Stimulated activated CD4-positive, alpha-beta T cell treated with anti-CD3 and anti-CD28 coated beads, Interleukin-2, amount 100 ng/mL, for 24 hours (primary cell): ENCODE results near the gene SNX30.

Experiments
- DNase-seq, 2 donors: peaks; one replicate each; pipeline ENCODE4 v3.0.0-alpha.2; 2020

The SNX30 gene

DNA sequence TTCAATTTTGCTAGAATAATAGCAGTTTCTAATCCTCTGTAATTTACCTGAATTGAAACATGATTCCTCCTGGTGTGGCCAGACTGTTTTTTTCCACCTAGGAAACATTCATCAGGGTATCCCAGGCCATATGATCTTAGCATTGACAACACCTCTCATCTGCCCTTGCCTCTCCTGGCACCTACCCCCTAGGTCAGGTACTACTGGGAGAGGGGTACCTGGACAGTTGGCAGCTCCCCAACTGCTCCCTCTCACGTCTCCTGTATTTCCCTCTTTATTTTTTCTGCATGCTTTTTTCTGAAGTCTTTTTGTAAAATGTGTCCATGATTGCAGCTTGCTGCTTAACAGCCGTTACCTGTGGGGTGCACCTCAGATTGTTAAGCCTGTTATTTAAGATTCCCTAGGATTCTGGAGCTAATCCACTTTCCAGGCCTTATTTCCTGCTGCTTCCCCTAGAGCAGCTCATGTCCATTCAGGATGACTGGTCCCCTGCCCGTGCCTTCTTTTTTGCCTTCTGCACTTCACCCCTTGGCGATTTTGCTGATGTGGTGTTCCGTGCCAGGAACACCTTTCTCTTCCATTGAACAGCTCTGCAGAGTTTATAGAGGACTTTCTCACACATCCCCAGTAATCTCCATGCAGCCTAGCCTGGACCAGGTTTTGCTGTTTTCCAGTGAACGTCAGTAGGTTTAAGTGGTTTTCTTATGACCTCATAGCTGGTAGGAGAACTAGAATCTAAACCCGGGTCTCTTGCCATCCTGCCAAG is 33.6 kb downstream of the SNX30 start:
- no peak for DNase-seq

DNA sequence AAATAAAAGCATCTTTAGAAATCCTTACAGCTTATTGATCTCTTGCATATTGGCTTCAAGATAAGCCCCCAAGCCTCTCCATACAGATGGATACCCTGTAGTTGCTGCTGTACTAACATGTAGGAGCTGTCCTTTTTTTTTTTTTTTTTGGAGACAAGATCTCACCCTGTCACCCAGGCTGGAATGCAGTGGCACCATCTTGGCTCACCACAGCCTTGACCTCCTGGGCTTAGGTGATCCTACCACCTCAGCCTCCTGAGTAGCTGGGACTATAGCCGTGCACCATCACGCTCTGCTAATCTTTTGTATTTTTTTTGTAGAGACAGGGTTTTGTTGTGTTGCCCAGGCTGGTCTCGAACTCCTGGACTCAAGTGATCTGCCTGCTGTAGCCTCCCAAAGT is 35.4 kb downstream of the SNX30 start:
- DNase-seq: no peak

DNA sequence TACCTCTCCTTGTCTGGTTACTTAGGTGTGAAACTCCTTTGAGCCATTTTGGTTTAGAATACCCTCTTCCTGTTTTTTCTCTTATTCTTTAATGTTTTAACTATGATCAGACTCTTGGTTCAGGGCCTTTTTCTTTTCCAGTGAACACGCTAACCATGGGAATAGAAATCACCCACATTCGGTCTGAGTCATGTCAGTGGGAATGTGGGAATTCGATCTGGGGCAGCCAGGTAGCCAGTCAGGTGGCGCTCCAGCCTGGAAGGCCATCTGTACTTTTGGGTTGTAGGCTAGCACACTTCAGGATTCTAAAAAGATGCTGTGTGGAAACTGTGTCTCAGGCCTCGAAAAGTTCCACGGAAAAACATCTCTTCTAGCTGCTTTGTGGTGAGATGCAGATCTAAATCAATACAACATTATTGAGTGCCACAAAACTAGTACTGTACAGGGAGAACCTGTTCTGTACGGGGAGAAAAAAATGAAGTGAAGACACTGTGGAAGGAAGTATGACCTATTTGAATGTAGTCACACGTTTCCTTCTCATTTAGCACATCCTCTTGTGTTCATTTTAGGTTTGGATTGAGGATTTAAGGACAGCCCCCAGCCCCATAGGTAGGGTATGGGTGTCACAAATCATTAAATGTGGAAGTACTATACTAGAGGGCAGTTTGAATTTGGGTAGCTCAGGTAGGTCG is 36.4 kb downstream of the SNX30 start:
- DNase-seq: no peak

DNA sequence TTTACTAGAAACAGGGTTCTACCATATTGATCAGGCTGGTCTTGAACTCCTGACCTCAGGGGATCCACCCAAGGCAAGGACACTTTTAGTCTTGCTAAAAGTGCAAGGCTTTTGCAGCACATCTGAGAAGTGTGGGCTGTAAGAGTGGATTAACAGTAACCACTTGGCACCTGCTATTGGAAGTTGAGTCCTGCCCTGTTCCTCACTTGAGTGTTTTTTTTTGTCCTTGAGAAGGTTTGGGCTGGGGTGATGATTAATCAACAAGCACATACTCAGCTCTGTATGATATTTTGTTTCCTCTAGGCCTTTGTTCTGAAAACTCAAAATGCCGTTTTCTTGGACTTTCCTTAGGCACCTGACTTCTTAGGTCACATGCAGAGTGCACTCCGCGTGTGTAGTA is 37.4 kb downstream of the SNX30 start:
- no peak for DNase-seq

DNA sequence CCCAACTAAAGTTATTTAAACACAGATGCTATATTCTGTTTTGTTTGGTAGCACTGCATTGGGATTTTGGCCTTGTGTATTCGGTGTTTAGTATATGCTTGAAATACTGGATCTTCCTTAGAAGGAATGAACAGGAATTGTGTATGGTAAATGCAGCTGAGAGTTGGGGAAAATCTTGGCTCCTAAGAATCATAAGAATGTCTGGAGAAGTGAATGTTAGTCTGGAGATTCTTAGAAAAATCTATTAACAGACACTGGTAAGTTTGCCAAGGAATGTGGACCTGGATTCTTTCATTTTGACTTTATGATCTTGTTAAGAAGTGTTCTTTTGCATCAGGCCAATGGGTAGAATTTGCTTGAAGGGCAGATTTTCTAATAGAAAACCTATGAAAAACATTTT is 38.9 kb downstream of the SNX30 start:
- DNase-seq: no peak

DNA sequence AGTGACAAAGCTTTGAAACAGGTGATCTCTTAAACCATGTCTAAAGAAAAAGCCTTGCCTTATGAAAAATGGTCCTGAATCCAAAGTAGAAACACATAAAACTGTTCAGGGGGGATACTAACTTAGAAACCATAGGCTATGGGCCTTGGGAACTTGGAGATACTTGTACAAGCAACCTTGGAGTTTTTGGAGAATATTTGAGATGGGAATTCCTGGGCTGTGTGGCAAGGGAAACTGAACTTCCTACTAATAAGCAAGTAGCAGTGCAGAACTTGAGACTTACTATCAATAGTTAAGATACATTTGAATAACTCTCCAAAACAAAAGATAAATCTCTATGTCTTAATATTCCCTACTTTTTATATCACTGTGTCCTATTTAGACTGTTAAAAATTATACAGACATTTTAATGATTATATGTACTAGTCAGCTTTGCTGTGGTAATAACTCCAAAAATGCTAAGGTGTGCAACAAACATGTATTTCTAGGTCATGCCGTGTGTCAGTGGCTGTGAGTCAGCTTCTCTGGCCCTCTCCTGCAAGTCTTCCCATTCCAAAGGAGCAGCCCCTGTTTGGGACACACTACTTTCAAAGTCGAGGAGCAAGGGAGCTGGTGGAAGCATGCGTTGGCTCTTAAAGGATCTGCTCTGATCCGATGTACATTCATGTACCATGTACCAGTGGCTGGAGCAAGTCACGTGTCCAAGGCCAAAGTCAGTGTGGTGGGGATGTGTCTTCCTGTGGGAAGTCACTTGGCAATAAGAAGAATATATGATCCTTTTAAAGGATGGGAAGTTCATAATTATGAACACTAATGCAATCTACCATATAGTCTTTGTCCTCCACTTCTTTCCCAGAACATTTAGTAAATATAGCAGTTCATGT is 39.6 kb downstream of the SNX30 start:
- no peak for DNase-seq

DNA sequence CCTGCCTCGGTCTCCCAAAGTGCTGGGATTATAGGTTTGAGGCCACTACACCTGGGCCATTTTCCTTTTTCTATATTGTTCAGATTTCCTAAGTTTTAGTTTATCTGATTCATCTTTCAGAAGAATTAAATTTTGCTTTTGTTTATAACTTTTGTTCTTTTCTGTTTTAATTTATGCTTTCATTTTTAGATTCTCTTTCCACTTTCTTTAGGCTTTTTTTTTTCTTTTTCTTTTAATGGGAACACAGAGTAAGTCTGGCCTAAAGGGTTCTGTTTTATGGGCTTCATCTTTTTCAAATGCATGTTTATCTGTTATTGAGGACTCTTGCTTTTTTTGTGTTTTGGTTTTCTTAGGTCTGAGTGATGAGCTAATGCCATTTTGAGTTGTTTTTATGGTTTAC is 42.1 kb downstream of the SNX30 start:
- DNase-seq: no peak

DNA sequence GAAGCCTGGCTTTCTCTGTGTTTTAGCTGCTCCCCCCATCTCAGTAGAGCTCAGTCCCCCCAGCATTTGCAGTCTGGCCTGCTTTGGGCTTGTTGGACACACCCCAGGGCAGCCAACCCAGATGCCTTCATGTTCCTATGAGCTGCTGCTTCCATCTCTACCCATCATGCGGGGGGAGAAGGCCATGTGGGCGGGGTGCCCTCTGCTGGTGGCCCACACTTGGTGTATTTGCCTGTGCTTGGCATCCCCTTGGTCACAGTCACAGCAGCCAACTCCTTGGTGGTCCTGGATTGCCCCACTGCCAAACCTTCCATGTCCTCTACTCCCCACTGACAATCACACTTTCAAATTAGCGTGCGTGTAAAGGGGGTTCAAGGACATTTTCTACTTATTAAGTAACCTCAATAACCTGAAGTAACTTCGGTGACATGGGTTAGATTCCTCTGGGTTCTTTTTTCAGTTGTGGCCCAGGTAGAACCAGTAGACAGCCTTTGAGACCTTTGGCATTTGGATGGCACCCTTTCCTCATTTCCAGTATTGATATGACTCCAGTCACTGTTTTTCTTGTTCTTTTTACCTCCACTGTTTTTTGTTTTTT is 42.8 kb downstream of the SNX30 start:
- DNase-seq: peak; percentile 84 to 85

DNA sequence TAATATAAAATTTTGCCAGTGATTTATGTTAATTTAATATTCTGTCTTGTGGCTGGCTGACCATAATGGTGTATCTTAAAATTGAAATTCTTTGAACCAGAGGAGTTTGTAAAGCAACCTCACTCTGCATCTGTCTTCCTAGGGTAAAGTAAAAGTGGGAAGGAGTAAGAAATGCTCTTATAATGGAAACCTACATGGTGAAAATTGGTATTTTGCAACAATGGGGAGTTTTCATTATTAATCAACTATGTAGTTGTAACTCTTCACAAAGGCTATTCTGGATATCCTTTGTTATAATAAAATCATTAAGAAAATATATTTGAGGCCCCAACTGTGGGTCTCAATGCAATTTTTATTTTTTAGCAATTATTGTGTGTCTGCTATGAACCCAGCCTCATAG is 44.2 kb downstream of the SNX30 start:
- DNase-seq: no peak

DNA sequence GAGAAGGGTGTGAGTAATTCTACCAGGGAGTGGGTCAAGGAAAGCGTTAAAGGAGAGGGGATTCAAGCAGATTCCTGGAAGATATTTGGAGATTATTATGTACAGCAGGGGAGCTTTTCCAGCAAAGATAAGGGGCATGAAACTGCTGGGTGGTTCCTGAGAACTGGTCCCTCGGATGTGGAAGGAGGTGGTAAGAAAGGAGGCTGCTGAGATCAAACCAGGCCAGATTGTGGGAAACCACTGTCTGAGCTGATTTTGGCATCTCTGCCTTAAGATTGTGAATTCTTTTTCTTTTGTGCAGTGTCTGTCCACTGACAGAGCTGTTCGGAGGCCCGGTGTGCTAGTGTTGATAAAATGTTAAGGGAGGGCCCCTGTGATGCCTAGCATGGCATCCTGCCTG is 45.4 kb downstream of the SNX30 start:
- DNase-seq: no peak

DNA sequence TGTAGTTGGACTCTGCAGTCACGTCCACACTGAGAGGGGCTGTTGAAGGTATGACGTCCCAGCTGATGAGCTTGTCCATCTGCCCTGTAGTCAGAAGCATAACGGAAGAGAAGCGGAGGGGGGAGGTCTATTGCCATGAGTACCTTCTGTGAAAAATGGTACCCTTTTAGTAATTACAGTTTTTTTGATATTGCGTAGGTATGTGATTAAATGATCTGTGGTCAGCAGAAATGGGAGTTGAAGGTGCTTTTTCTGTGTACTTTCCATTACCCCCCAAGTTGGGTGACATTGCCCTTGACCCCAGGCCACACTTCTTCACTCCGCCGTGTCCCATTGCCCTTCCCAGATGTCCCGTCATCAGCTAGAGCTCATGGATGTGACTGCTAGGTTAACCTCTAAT is 45.9 kb downstream of the SNX30 start:
- no peak for DNase-seq

DNA sequence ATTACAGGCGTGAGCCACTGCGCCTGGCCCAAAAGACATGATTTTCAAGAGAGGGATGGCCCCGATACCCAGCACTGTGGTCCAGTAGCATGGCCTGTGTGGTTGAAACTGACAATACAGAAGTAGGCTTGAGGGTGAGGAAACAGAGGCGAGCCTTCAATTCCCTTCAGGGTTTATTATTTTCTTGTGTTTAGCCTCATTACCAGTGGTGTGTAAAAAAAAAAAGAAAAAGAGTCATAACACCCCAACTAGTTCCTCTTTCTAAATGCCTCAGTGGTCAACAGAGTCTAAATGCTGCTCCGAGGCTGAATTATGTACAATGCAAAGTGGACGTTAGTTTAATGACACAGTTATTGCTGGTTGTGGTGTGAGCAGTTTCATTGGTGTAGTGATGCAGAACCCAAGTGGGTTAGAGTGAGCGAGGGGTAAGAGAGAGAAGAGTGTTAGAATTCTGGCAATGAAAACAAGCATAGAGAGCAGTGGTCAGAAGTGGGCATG is 58.8 kb downstream of the SNX30 start:
- no peak for DNase-seq

DNA sequence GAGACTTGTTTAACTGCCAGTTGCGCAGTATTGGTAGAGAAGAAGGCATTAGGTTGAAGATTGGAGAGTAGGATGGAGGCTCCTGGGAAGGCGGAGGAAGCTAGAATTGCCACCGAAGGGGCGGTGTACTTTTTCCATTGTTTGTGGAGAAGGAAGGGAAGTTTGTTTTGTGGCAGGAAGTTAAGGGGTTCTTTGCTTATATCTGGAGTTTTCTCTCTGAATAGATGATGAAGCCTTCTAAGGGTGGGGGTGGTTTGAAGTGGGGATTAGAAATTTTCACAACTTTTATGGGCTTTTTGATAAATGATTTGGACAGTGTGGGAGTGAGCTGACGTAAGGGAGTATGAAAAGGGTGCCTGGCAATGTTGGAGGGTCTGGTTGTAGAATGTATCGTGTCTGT is 59.3 kb downstream of the SNX30 start:
- DNase-seq: no peak

DNA sequence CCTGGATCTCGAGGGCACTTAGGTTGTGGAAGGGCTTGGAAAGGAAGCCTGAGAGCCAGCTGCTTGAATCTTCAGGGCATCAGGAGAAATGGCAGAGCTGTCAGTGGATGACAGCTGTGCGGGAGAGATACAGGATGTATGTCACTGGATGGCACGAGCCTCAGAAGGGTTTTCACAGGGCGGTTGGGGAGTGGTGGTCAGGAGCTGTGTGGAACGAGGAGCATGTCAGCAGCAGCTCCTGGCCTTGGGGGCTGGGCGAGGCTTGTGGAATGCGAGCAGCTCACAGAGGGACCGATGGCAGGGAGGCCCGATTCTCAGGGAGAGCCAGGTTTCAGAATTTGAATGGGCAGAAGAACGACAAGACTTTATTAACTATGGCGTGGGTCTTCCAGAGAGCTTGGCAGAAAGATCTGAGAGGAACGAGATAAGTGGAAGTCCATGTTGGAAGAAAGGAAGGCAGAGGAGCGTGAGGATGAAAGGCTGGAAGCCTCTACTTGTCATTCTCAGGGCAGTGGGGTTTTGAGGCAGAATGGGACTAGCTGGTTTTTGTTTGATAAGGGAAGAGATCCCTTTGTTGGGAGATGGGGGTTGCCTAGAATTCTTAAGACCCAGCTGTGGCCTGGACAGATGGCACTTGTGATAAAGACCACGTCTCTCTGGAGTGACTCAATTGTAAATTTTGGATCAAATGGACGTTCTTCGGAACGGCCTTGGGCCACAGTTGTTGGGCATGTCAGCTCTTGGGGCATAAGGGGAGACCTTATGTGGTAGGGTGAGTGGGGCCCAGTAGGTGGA is 60.3 kb downstream of the SNX30 start:
- no peak for DNase-seq

DNA sequence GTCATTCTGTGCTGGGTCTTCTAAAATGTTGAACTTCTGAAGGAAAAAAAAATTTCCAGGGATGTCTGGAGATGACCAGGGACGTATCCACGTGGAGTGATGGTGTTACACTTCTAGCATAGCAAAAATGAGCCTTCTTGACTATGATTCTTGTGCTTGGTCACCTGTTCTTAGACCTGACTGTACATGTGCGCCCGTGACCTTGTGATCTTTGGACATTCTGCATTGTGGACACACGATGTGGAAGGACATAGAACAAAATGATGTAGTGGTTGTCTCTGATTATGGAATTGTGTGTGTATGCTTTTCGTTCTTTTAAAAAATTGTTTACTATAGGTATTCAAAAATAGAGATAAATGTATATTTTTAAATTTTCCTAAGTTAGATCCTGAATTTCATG is 61.0 kb downstream of the SNX30 start:
- DNase-seq: no peak

DNA sequence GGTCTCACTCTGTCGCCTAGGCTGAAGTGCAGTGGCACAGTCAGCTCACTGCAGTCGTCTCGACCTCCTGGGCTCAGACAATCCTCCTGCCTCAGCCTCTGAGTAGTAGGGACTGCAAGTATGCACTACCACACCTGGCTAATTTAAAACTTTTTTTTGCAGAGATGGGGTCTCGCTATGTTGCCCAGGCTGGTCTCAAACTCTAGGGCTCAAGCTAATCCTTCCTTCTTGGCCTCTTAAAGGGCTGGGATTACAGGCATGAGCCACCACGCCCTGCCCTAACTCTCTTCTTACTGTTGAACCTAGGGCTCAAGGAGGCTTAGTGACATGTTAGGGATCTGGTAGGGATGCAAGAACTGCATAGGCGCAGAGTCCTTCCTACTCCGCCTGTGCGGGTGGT is 65.3 kb downstream of the SNX30 start:
- no peak for DNase-seq

DNA sequence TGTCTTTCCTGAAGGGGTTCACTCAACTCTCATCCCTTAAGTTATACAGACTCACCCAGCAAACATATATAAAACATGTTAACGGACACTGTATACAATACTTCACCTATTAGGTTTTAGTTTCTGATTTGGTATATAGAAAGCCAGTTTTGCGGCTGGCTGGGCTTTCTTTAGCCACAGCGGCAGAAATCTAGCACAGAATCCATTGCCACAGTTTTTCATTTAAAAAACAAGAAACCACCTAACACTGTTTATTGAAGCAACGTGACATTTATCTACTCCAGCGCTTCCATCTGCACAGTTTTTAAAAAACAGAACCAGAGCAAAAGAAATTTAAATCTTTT is 67.3 kb downstream of the SNX30 start:
- no peak for DNase-seq

DNA sequence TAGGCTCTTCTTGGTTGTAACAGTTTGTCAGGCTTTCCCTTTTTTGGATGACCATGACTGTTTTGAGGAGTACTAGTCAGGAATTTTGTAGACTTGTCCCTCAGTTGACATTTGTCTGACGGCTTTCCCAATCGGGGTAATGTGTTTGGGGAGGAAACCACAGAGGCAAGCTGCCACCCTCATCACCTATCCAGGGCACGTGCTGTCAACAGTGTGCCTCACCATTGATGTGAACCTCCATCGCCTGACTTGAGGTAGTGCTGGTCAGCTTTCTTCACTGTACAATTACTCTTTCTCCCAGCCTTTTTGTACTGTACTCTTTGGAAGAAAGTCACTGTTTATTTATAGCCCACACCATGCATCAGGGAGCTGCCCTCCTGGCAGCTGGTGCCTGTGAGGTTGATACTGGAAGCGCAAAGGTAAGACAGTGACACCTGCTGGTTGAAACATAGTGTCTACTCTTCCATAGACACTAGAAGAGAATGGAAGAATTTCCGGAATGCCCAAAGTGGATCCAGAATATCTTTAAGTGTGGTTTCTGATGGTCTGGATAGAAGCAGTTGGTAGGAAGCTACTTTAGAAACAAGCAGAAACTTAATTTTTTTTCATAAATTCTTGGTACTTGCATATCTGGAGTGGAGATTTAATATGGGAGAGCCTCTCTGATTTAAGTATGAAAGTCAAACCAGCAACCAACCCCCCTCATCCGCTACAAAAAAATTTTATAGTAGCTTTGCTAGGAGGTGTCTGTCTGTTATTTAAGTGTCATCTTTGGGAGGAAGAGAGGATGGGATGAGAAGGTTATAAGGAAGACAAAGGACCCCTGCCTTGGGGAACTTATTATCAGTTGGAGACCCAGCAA is 69.3 kb downstream of the SNX30 start:
- no peak for DNase-seq

DNA sequence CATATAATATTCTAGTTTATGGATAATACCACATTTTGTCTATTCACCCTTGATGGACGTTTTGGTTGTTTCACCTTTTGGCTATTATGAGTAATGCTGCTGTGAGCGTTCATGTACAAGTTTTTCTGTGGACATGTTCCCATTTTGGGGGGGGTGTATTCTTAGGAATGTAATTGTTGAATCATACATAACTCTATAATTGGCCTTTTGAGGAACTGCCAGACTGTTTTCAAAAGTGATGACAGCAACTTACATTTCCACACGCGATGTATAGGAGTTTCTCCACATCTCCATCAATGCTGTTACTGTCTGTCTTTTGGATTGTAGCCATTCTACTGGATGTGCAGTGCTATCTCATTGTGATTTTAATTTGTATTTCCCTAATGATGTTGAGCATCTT is 70.3 kb downstream of the SNX30 start:
- no peak for DNase-seq

DNA sequence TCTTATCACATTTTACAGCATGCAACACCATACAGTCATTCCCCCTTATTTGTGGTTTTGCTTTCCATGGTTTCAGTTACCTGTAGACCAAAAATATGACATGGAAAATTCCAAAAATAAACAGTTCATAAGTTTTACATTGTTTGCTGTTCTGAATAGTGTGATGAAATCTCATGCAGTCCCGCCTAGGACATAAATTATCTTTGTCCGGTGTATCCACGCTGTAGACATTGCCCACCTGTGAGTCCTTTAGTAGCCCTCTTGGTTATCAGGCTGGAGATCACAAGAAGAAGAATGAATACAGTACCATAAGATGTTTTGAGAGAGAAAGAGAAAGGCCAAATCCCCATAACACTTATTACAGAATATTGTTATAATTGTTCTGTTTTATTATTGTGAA is 72.1 kb downstream of the SNX30 start:
- no peak for DNase-seq

DNA sequence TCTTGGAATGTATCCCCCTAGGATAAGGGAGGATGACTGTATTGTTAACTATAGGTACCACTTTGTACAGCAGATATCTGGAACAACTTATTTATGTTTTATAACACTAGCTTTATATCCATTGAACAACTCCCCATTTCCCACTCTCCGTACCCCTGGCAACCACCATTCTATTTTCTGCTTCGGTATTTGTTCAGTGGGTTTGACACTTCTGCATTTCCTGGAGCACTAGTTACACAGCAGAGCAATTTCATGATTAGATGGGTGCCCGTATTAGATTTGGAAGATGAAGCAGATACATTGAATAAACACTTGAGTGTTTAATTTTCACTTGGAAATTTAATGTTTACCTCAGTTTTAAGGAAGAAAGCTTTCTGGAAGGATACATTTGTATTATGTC is 72.7 kb downstream of the SNX30 start:
- no peak for DNase-seq
